HEK293 (cell line): ENCODE data around the gene CHCHD6.
A peak's percentile ranks its signal among the peaks of the same experiment; 100 is the strongest.

ENCODE experiments used
- CTCF ChIA-PET: fragments of 350-600 bp; formaldehyde crosslinking; extraction: SDS; loops from one replicate; lab custom pipeline; 2021; ENCODE audit warnings: antibody characterized with exemption; lab: Yijun Ruan, JAX
- POLR2A ChIA-PET: fragments of 300-600 bp; formaldehyde crosslinking; extraction: SDS; loops from one replicate; lab custom pipeline; 2020; ENCODE audit warnings: antibody characterized with exemption, inconsistent platforms; lab: Yijun Ruan, JAX
- H3K27ac ChIP-seq: fragments of 200-500 bp; sonication (Bioruptor generic); 2 replicates; pipeline ENCODE4 v1.5.1; 2014; ENCODE audit warnings: low read depth, low read length, control low read depth, inconsistent platforms; ENCODE audit errors: extremely low read depth
- H3K36me3 ChIP-seq, 2 experiments: fragments of 200-500 bp in 1 of 2; sonication (Bioruptor generic) in 1 of 2; 1 replicate in 1 of 2; 2 replicates in 1 of 2; pipeline ENCODE4 v1.5.1; 2014 to 2017; ENCODE audit warnings: inconsistent platforms in 2 of 2, low read length in 2 of 2; ENCODE audit not compliant: control insufficient read depth in 2 of 2, insufficient read depth in 1 of 2
- H3K4me1 ChIP-seq: fragments of 200-500 bp; sonication (Bioruptor generic); 2 replicates; pipeline ENCODE4 v1.5.1; 2014; ENCODE audit warnings: mild to moderate bottlenecking, low read length, inconsistent platforms; ENCODE audit not compliant: control insufficient read depth, insufficient read depth
- H3K4me3 ChIP-seq: 2 replicates; pipeline ENCODE4 v1.5.1; 2011; ENCODE audit warnings: low read depth, mild to moderate bottlenecking, control low read depth, low read length, moderate library complexity
- H3K9me3 ChIP-seq: fragments of 200-500 bp; sonication (Bioruptor generic); 2 replicates; pipeline ENCODE4 v1.5.1; 2014; ENCODE audit warnings: low read depth, low read length, inconsistent platforms; ENCODE audit not compliant: control insufficient read depth, insufficient read depth
- IKZF3 ChIP-seq: fragments of 450-650 bp; IDR thresholded peaks from 2 replicates; pipeline ENCODE4 v1.5.0; 2018; ENCODE audit warnings: missing biosample characterization, mild to moderate bottlenecking, missing genetic modification characterization, moderate library complexity
- KLF1 ChIP-seq: fragments of 450-650 bp; formaldehyde crosslinking; IDR thresholded peaks from 2 replicates; pipeline ENCODE4 v1.5.1; 2016; ENCODE audit warnings: missing biosample characterization, missing genetic modification characterization
- KLF17 ChIP-seq: fragments of 450-650 bp; formaldehyde crosslinking; IDR thresholded peaks from 2 replicates; pipeline ENCODE4 v1.5.1; 2016; ENCODE audit warnings: missing biosample characterization, missing genetic modification characterization
- REST ChIP-seq: fragments of 450-650 bp; formaldehyde crosslinking; IDR thresholded peaks from 2 replicates; pipeline ENCODE4 v1.5.1; 2016; ENCODE audit warnings: missing biosample characterization, missing genetic modification characterization
- SP2 ChIP-seq: fragments of 450-650 bp; formaldehyde crosslinking; IDR thresholded peaks from 2 replicates; pipeline ENCODE4 v1.5.1; 2016; ENCODE audit warnings: missing biosample characterization, missing genetic modification characterization
- ZBTB6 ChIP-seq: fragments of 450-650 bp; formaldehyde crosslinking; IDR thresholded peaks from 2 replicates; pipeline ENCODE4 v1.5.1; 2017; ENCODE audit warnings: missing biosample characterization, missing genetic modification characterization
- ZBTB8A ChIP-seq: fragments of 450-650 bp; formaldehyde crosslinking; IDR thresholded peaks from 2 replicates; pipeline ENCODE4 v1.5.1; 2016; ENCODE audit warnings: missing biosample characterization, missing genetic modification characterization
- ZFP69B ChIP-seq: fragments of 450-650 bp; formaldehyde crosslinking; IDR thresholded peaks from 2 replicates; pipeline ENCODE4 v1.5.1; 2016; ENCODE audit warnings: missing biosample characterization, missing genetic modification characterization
- ZNF10 ChIP-seq: fragments of 450-650 bp; formaldehyde crosslinking; IDR thresholded peaks from 2 replicates; pipeline ENCODE4 v1.5.1; 2017; ENCODE audit warnings: missing biosample characterization, missing genetic modification characterization
- ZNF214 ChIP-seq: fragments of 450-650 bp; formaldehyde crosslinking; IDR thresholded peaks from 2 replicates; pipeline ENCODE4 v1.5.1; 2017; ENCODE audit warnings: missing biosample characterization, mild to moderate bottlenecking, missing genetic modification characterization, borderline replicate concordance
- ZNF239 ChIP-seq: fragments of 450-650 bp; formaldehyde crosslinking; IDR thresholded peaks from 2 replicates; pipeline ENCODE4 v1.5.1; 2016; ENCODE audit warnings: missing biosample characterization, missing genetic modification characterization
- ZNF26 ChIP-seq: fragments of 450-650 bp; formaldehyde crosslinking; IDR thresholded peaks from 2 replicates; pipeline ENCODE4 v1.5.1; 2016; ENCODE audit warnings: missing biosample characterization, missing genetic modification characterization
- ZNF324 ChIP-seq: fragments of 450-650 bp; formaldehyde crosslinking; IDR thresholded peaks from 2 replicates; pipeline ENCODE4 v1.5.1; 2016; ENCODE audit warnings: missing biosample characterization, missing genetic modification characterization
- ZNF335 ChIP-seq: fragments of 450-650 bp; formaldehyde crosslinking; conservative IDR thresholded peaks from 2 replicates; pipeline ENCODE4 v1.5.1; 2016; ENCODE audit warnings: missing biosample characterization, missing genetic modification characterization
- ZNF423 ChIP-seq: fragments of 450-650 bp; formaldehyde crosslinking; IDR thresholded peaks from 2 replicates; pipeline ENCODE4 v1.5.1; 2016; ENCODE audit warnings: missing biosample characterization, missing genetic modification characterization
- ZNF514 ChIP-seq: fragments of 450-650 bp; formaldehyde crosslinking; IDR thresholded peaks from 2 replicates; pipeline ENCODE4 v1.5.1; 2016; ENCODE audit warnings: missing biosample characterization, missing genetic modification characterization
- ZNF561 ChIP-seq: fragments of 450-650 bp; IDR thresholded peaks from 2 replicates; pipeline ENCODE4 v1.5.1; 2018; ENCODE audit warnings: missing biosample characterization, missing genetic modification characterization, borderline replicate concordance
- ZNF623 ChIP-seq: fragments of 450-650 bp; formaldehyde crosslinking; IDR thresholded peaks from 2 replicates; pipeline ENCODE4 v1.5.1; 2016; ENCODE audit warnings: missing biosample characterization, missing genetic modification characterization
- ZNF639 ChIP-seq: fragments of 450-650 bp; formaldehyde crosslinking; IDR thresholded peaks from 2 replicates; pipeline ENCODE4 v1.5.1; 2016; ENCODE audit warnings: missing biosample characterization, missing genetic modification characterization
- ZNF660 ChIP-seq: fragments of 450-650 bp; IDR thresholded peaks from 2 replicates; pipeline ENCODE4 v1.5.1; 2018; ENCODE audit warnings: missing biosample characterization, mild to moderate bottlenecking, missing genetic modification characterization
- ZNF704 ChIP-seq: fragments of 450-650 bp; formaldehyde crosslinking; IDR thresholded peaks from 2 replicates; pipeline ENCODE4 v1.5.1; 2016; ENCODE audit warnings: missing biosample characterization, missing genetic modification characterization
- ZNF707 ChIP-seq: fragments of 450-650 bp; formaldehyde crosslinking; IDR thresholded peaks from 2 replicates; pipeline ENCODE4 v1.5.1; 2016; ENCODE audit warnings: missing biosample characterization, missing genetic modification characterization
- ZNF768 ChIP-seq: fragments of 450-650 bp; formaldehyde crosslinking; IDR thresholded peaks from 2 replicates; pipeline ENCODE4 v1.5.1; 2018; ENCODE audit warnings: missing biosample characterization, mild to moderate bottlenecking, missing genetic modification characterization
- ZSCAN23 ChIP-seq: fragments of 450-650 bp; formaldehyde crosslinking; IDR thresholded peaks from 2 replicates; pipeline ENCODE4 v1.5.1; 2016; ENCODE audit warnings: missing biosample characterization, missing genetic modification characterization
- ZSCAN4 ChIP-seq: fragments of 450-650 bp; formaldehyde crosslinking; IDR thresholded peaks from 2 replicates; pipeline ENCODE4 v1.5.1; 2017; ENCODE audit warnings: missing biosample characterization, missing genetic modification characterization

CHCHD6 gene

GRCh38 chr3:126982471-126983175 lies 278.6 kb downstream of the CHCHD6 start, which contains the start of gene PLXNA1:
TSS of gene PLXNA1 (plus strand) at chr3:126983115. CDS start at chr3:126988594, 5,479 bp downstream.
- Histone ChIP-seq H3K27ac (peak within 1 kb of the TSS; percentile 51; the same call in 1 of the 2 replicates), H3K4me3 (peak within 1 kb of the TSS; percentile 62), H3K9me3 (no peaks in the 10 kb centered on the region), H3K36me3 (no peaks in the 10 kb centered on the region), H3K4me1 (peaks cover 7% of the 10 kb centered on the region; the same call in 1 of the 2 replicates)
- ChIA-PET POLR2A (no interaction called here), CTCF (interaction anchor here (0.5 to 1.2 kb wide), 19 partner anchors 11 to 741 kb away, joined by 3 to 7 read pairs (median 3); no protein-coding TSS in a partner anchor)
- TF ChIP-seq ZNF324 (tag by site-specific recombination) (peak; percentile 83), ZFP69B (peak; percentile 99), ZNF707 (tag by site-specific recombination) (no peak), SP2 (tag by site-specific recombination) (peak; percentile 38), ZSCAN23 (tag by site-specific recombination) (no peak), ZNF239 (tag by site-specific recombination) (no peak), KLF17 (tag by site-specific recombination) (peak; percentile 80; the same call in 1 of the 2 replicates), ZNF423 (tag by site-specific recombination) (0 out of 2 replicates have a peak, but pooled peaks have one; percentile 34), ZBTB6 (0 out of 2 replicates have a peak, but pooled peaks have one; percentile 40), ZNF10 (tag by site-specific recombination) (0 out of 2 replicates have a peak, but pooled peaks have one; percentile 31), ZNF514 (tag by site-specific recombination) (no peak), ZNF214 (no peak), ZNF768 (tag by site-specific recombination) (peak; percentile 54; the same call in 1 of the 2 replicates), IKZF3 (no peak), ZNF623 (tag by site-specific recombination) (no peak), ZBTB8A (tag by site-specific recombination) (peak; percentile 96), ZNF639 (peak; percentile 44; the same call in 1 of the 2 replicates), ZNF561 (peak; percentile 81), ZNF704 (tag by site-specific recombination) (no peak), KLF1 (tag by site-specific recombination) (peak; percentile 67), ZNF660 (tag by site-specific recombination) (peak; percentile 48; the same call in 1 of the 2 replicates), ZSCAN4 (tag by site-specific recombination) (peak; percentile 35; the same call in 1 of the 2 replicates), REST (tag by site-specific recombination) (no peak), ZNF26 (tag by site-specific recombination) (no peak), ZNF335 (tag by site-specific recombination) (peak; percentile 75)
